ENCODE results near the gene RPL38.

The RPL38 gene

GRCh38 chr17:74179576-74179975, 23.9 kb upstream of the RPL38 start:
- Histone ChIP-seq H3K36me3 (ENCODE audit: control insufficient read depth, insufficient read depth, low read length) (no peaks in the 10 kb centered on the region), H3K18ac (ENCODE audit: low read length) (no peak overlapping the region), H3K4me1 (ENCODE audit: control insufficient read depth, low read depth, low read length) (no peaks in the 10 kb centered on the region), H3K4me2 (ENCODE audit: low read length) (no peak overlapping the region), H3K9ac (ENCODE audit: low read length) (no peak overlapping the region), H2AK5ac (ENCODE audit: low read length) (no peak overlapping the region), H3K79me2 (ENCODE audit: control insufficient read depth, insufficient read depth, low read length) (no peaks in the 10 kb centered on the region), H4K5ac (ENCODE audit: low read length) (no peak overlapping the region), H3K27ac (ENCODE audit: low read depth, low read length) (no peak overlapping the region), H2BK5ac (ENCODE audit: low read length) (no peak overlapping the region), H3K79me1 (ENCODE audit: low read length) (no peaks in the 10 kb centered on the region), H3K27me3 (ENCODE audit: insufficient read depth, low read length, poor library complexity) (no peaks in the 10 kb centered on the region), H3K23ac (ENCODE audit: low read length) (no peak overlapping the region), H2BK15ac (replicated peaks; ENCODE audit: low read depth) (no peak overlapping the region), H3K4ac (ENCODE audit: low read depth, low read length) (no peak overlapping the region), H4K8ac (ENCODE audit: low read depth, low read length) (no peak overlapping the region), H2BK120ac (ENCODE audit: low read depth, low read length) (no peak overlapping the region), H3K56ac (ENCODE audit: low read length) (no peak overlapping the region), H3K4me3 (ENCODE audit: low read length) (no peak overlapping the region)
- DNase-seq: no peak
- WGBS (ENCODE audit: extremely low coverage, insufficient coverage, low lambda C conversion rate): no CpG with 5 or more reads among the region's 4 CpGs

- no peak overlapping the region for H4K8ac ChIP-seq (ENCODE audit: low read depth, low read length)
- H2AK5ac ChIP-seq (ENCODE audit: low read length): no peak overlapping the region
- WGBS (ENCODE audit: extremely low coverage, insufficient coverage, low lambda C conversion rate): no CpG with 5 or more reads among the region's 8 CpGs
- H3K27ac ChIP-seq (ENCODE audit: low read depth, low read length): no peak overlapping the region
- no peak overlapping the region for H4K5ac ChIP-seq (ENCODE audit: low read length)
- no peaks in the 10 kb centered on the region for H3K27me3 ChIP-seq (ENCODE audit: insufficient read depth, low read length, poor library complexity)
- H3K4me3 ChIP-seq (ENCODE audit: low read length): no peak overlapping the region
- no peaks in the 10 kb centered on the region for H3K4me1 ChIP-seq (ENCODE audit: control insufficient read depth, low read depth, low read length)
- no peak overlapping the region for H3K18ac ChIP-seq (ENCODE audit: low read length)
- no peak overlapping the region for H3K9ac ChIP-seq (ENCODE audit: low read length)
- H3K36me3 ChIP-seq (ENCODE audit: control insufficient read depth, insufficient read depth, low read length): no peaks in the 10 kb centered on the region
- no peaks in the 10 kb centered on the region for H3K79me2 ChIP-seq (ENCODE audit: control insufficient read depth, insufficient read depth, low read length)
- H3K23ac ChIP-seq (ENCODE audit: low read length): no peak overlapping the region
- no peak overlapping the region for H3K4ac ChIP-seq (ENCODE audit: low read depth, low read length)
- H3K56ac ChIP-seq (ENCODE audit: low read length): peak overlapping the region; percentile 10
- DNase-seq: no peak
- H3K79me1 ChIP-seq (ENCODE audit: low read length): no peaks in the 10 kb centered on the region
- no peak overlapping the region for H2BK5ac ChIP-seq (ENCODE audit: low read length)
- no peak overlapping the region for H2BK15ac ChIP-seq (replicated peaks; ENCODE audit: low read depth)
- no peak overlapping the region for H3K4me2 ChIP-seq (ENCODE audit: low read length)
- H2BK120ac ChIP-seq (ENCODE audit: low read depth, low read length): no peak overlapping the region
Observed at GRCh38 chr17:74180336-74180735, 23.1 kb upstream of the RPL38 start.

GRCh38 chr17:74181341-74181740, 22.1 kb upstream of the RPL38 start:
- no peaks in the 10 kb centered on the region for H3K79me1 ChIP-seq (ENCODE audit: low read length)
- no peak overlapping the region for H3K56ac ChIP-seq (ENCODE audit: low read length)
- H3K18ac ChIP-seq (ENCODE audit: low read length): no peak overlapping the region
- H3K27ac ChIP-seq (ENCODE audit: low read depth, low read length): no peak overlapping the region
- no peaks in the 10 kb centered on the region for H3K27me3 ChIP-seq (ENCODE audit: insufficient read depth, low read length, poor library complexity)
- no peaks in the 10 kb centered on the region for H3K36me3 ChIP-seq (ENCODE audit: control insufficient read depth, insufficient read depth, low read length)
- H3K4me3 ChIP-seq (ENCODE audit: low read length): no peak overlapping the region
- no peak overlapping the region for H3K4me2 ChIP-seq (ENCODE audit: low read length)
- H2BK120ac ChIP-seq (ENCODE audit: low read depth, low read length): no peak overlapping the region
- H2AK5ac ChIP-seq (ENCODE audit: low read length): no peak overlapping the region
- H2BK15ac ChIP-seq (replicated peaks; ENCODE audit: low read depth): no peak overlapping the region
- H2BK5ac ChIP-seq (ENCODE audit: low read length): no peak overlapping the region
- no peak overlapping the region for H4K5ac ChIP-seq (ENCODE audit: low read length)
- H3K79me2 ChIP-seq (ENCODE audit: control insufficient read depth, insufficient read depth, low read length): no peaks in the 10 kb centered on the region
- no CpG with 5 or more reads among the region's 4 CpGs for WGBS (ENCODE audit: extremely low coverage, insufficient coverage, low lambda C conversion rate)
- no peak for DNase-seq
- no peak overlapping the region for H3K9ac ChIP-seq (ENCODE audit: low read length)
- no peak overlapping the region for H4K8ac ChIP-seq (ENCODE audit: low read depth, low read length)
- H3K23ac ChIP-seq (ENCODE audit: low read length): no peak overlapping the region
- no peak overlapping the region for H3K4ac ChIP-seq (ENCODE audit: low read depth, low read length)
- no peaks in the 10 kb centered on the region for H3K4me1 ChIP-seq (ENCODE audit: control insufficient read depth, low read depth, low read length)

GRCh38 chr17:74182041-74182723, 21.3 kb upstream of the RPL38 start:
- Histone ChIP-seq H2BK120ac (ENCODE audit: low read depth, low read length) (no peak overlapping the region), H3K4me3 (ENCODE audit: low read length) (no peak overlapping the region), H2BK15ac (replicated peaks; ENCODE audit: low read depth) (no peak overlapping the region), H3K23ac (ENCODE audit: low read length) (no peak overlapping the region), H4K5ac (ENCODE audit: low read length) (no peak overlapping the region), H3K4me2 (ENCODE audit: low read length) (no peak overlapping the region), H3K27ac (ENCODE audit: low read depth, low read length) (no peak overlapping the region), H4K8ac (ENCODE audit: low read depth, low read length) (no peak overlapping the region), H3K18ac (ENCODE audit: low read length) (no peak overlapping the region), H3K56ac (ENCODE audit: low read length) (peak overlapping the region; percentile 25), H3K36me3 (ENCODE audit: control insufficient read depth, insufficient read depth, low read length) (no peaks in the 10 kb centered on the region), H3K79me1 (ENCODE audit: low read length) (no peaks in the 10 kb centered on the region), H2AK5ac (ENCODE audit: low read length) (no peak overlapping the region), H3K9ac (ENCODE audit: low read length) (no peak overlapping the region), H3K79me2 (ENCODE audit: control insufficient read depth, insufficient read depth, low read length) (no peaks in the 10 kb centered on the region), H3K4ac (ENCODE audit: low read depth, low read length) (no peak overlapping the region), H2BK5ac (ENCODE audit: low read length) (no peak overlapping the region), H3K4me1 (ENCODE audit: control insufficient read depth, low read depth, low read length) (no peaks in the 10 kb centered on the region), H3K27me3 (ENCODE audit: insufficient read depth, low read length, poor library complexity) (no peaks in the 10 kb centered on the region)
- no CpG with 5 or more reads among the region's 17 CpGs for WGBS (ENCODE audit: extremely low coverage, insufficient coverage, low lambda C conversion rate)
- no peak for DNase-seq

- Histone ChIP-seq H3K56ac (ENCODE audit: low read length) (no peak overlapping the region), H3K23ac (ENCODE audit: low read length) (no peak overlapping the region), H4K8ac (ENCODE audit: low read depth, low read length) (no peak overlapping the region), H3K4me2 (ENCODE audit: low read length) (no peak overlapping the region), H3K9ac (ENCODE audit: low read length) (no peak overlapping the region), H4K5ac (ENCODE audit: low read length) (no peak overlapping the region), H3K4ac (ENCODE audit: low read depth, low read length) (no peak overlapping the region), H2BK120ac (ENCODE audit: low read depth, low read length) (no peak overlapping the region), H3K79me1 (ENCODE audit: low read length) (no peaks in the 10 kb centered on the region), H2BK5ac (ENCODE audit: low read length) (no peak overlapping the region), H3K27me3 (ENCODE audit: insufficient read depth, low read length, poor library complexity) (no peaks in the 10 kb centered on the region), H3K36me3 (ENCODE audit: control insufficient read depth, insufficient read depth, low read length) (no peaks in the 10 kb centered on the region), H3K4me3 (ENCODE audit: low read length) (no peak overlapping the region), H3K79me2 (ENCODE audit: control insufficient read depth, insufficient read depth, low read length) (no peaks in the 10 kb centered on the region), H3K27ac (ENCODE audit: low read depth, low read length) (no peak overlapping the region), H3K4me1 (ENCODE audit: control insufficient read depth, low read depth, low read length) (no peaks in the 10 kb centered on the region), H3K18ac (ENCODE audit: low read length) (no peak overlapping the region), H2AK5ac (ENCODE audit: low read length) (no peak overlapping the region), H2BK15ac (replicated peaks; ENCODE audit: low read depth) (no peak overlapping the region)
- no CpG with 5 or more reads among the region's 9 CpGs for WGBS (ENCODE audit: extremely low coverage, insufficient coverage, low lambda C conversion rate)
- no peak for DNase-seq
Observed at GRCh38 chr17:74183411-74183810, 20.1 kb upstream of the RPL38 start.

GRCh38 chr17:74185571-74186185, 17.8 kb upstream of the RPL38 start:
- Histone ChIP-seq H4K8ac (ENCODE audit: low read depth, low read length) (no peak overlapping the region), H3K4me2 (ENCODE audit: low read length) (no peak overlapping the region), H2BK120ac (ENCODE audit: low read depth, low read length) (no peak overlapping the region), H3K27ac (ENCODE audit: low read depth, low read length) (no peak overlapping the region), H3K4ac (ENCODE audit: low read depth, low read length) (no peak overlapping the region), H3K4me3 (ENCODE audit: low read length) (no peak overlapping the region), H3K9ac (ENCODE audit: low read length) (no peak overlapping the region), H3K23ac (ENCODE audit: low read length) (no peak overlapping the region), H2BK5ac (ENCODE audit: low read length) (no peak overlapping the region), H2AK5ac (ENCODE audit: low read length) (no peak overlapping the region), H3K27me3 (ENCODE audit: insufficient read depth, low read length, poor library complexity) (no peaks in the 10 kb centered on the region), H3K18ac (ENCODE audit: low read length) (no peak overlapping the region), H3K56ac (ENCODE audit: low read length) (no peak overlapping the region), H3K79me2 (ENCODE audit: control insufficient read depth, insufficient read depth, low read length) (no peaks in the 10 kb centered on the region), H4K5ac (ENCODE audit: low read length) (no peak overlapping the region), H3K4me1 (ENCODE audit: control insufficient read depth, low read depth, low read length) (no peaks in the 10 kb centered on the region), H2BK15ac (replicated peaks; ENCODE audit: low read depth) (no peak overlapping the region), H3K36me3 (ENCODE audit: control insufficient read depth, insufficient read depth, low read length) (no peaks in the 10 kb centered on the region), H3K79me1 (ENCODE audit: low read length) (no peaks in the 10 kb centered on the region)
- no CpG with 5 or more reads among the region's 9 CpGs for WGBS (ENCODE audit: extremely low coverage, insufficient coverage, low lambda C conversion rate)
- no peak for DNase-seq

All from mesendoderm (in vitro differentiated cells).